Parathyroid adenoma (tissue), 2 donors: ENCODE data around the gene PNPO.

ENCODE experiments used
- H2AFZ ChIP-seq: fragments of 300-600 bp; sonication (generic); one replicate; pipeline ENCODE4 v1.7.0; 2017; ENCODE audit warnings: antibody characterized with exemption, mild to moderate bottlenecking
- H3K27ac ChIP-seq: fragments of 300-600 bp; sonication (generic); one replicate; pipeline ENCODE4 v1.7.0; 2017
- H3K27me3 ChIP-seq: fragments of 300-600 bp; sonication (generic); one replicate; pipeline ENCODE4 v1.7.0; 2017; ENCODE audit warnings: low read length; ENCODE audit not compliant: control insufficient read depth, insufficient read depth
- H3K36me3 ChIP-seq: fragments of 300-600 bp; sonication (generic); one replicate; pipeline ENCODE4 v1.7.0; 2017; ENCODE audit warnings: low read length; ENCODE audit not compliant: control insufficient read depth, insufficient read depth
- H3K4me1 ChIP-seq: fragments of 300-600 bp; sonication (generic); one replicate; pipeline ENCODE4 v1.7.0; 2017; ENCODE audit warnings: control low read depth
- H3K4me2 ChIP-seq: fragments of 300-600 bp; sonication (generic); one replicate; pipeline ENCODE4 v1.7.0; 2017; ENCODE audit warnings: low read length
- H3K4me3 ChIP-seq: fragments of 300-600 bp; sonication (generic); one replicate; pipeline ENCODE4 v1.7.0; 2017; ENCODE audit warnings: low read depth, low read length
- H3K79me2 ChIP-seq: fragments of 300-600 bp; sonication (generic); one replicate; pipeline ENCODE4 v1.7.0; 2017; ENCODE audit warnings: control low read depth
- H3K9ac ChIP-seq: fragments of 300-600 bp; sonication (generic); one replicate; pipeline ENCODE4 v1.7.0; 2017; ENCODE audit warnings: mild to moderate bottlenecking
- H3K9me3 ChIP-seq: fragments of 300-600 bp; sonication (generic); one replicate; pipeline ENCODE4 v1.7.0; 2017; ENCODE audit warnings: low read length; ENCODE audit not compliant: control insufficient read depth
- TF ChIP-seq, protein P1 (sequence below): fragments of 300-600 bp; sonication (generic); IDR thresholded peaks from one replicate; pipeline ENCODE4 v1.7.0; 2017; ENCODE audit warnings: antibody characterized with exemption, mild to moderate bottlenecking
- donor health status: primary hyperparathyroidism.

The PNPO gene

DNA sequence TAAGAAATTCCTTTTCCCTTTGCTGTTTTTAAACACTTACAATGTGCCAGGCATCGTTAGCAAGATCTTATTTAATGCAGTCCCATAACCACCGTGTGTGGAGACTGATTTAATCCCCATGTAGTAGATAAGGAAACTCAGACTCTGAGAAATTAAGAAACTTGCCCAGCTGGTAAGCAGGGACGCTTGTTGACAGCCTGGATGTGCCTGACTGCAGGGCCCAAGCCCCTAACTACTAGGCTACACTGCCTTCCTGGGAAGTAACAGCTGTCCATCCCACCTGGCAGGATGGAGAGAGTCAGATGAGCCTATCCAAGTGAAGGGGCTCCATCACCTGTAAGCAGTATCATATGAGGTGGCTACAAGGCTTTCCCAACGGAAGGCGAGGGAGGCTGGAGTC, 52.6 kb downstream of the PNPO start:
- TF ChIP-seq, protein P1, sequence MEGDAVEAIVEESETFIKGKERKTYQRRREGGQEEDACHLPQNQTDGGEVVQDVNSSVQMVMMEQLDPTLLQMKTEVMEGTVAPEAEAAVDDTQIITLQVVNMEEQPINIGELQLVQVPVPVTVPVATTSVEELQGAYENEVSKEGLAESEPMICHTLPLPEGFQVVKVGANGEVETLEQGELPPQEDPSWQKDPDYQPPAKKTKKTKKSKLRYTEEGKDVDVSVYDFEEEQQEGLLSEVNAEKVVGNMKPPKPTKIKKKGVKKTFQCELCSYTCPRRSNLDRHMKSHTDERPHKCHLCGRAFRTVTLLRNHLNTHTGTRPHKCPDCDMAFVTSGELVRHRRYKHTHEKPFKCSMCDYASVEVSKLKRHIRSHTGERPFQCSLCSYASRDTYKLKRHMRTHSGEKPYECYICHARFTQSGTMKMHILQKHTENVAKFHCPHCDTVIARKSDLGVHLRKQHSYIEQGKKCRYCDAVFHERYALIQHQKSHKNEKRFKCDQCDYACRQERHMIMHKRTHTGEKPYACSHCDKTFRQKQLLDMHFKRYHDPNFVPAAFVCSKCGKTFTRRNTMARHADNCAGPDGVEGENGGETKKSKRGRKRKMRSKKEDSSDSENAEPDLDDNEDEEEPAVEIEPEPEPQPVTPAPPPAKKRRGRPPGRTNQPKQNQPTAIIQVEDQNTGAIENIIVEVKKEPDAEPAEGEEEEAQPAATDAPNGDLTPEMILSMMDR, result no peak
- no peaks in the 10 kb centered on the region for H3K36me3 ChIP-seq
- no peaks in the 10 kb centered on the region for H3K27me3 ChIP-seq

DNA sequence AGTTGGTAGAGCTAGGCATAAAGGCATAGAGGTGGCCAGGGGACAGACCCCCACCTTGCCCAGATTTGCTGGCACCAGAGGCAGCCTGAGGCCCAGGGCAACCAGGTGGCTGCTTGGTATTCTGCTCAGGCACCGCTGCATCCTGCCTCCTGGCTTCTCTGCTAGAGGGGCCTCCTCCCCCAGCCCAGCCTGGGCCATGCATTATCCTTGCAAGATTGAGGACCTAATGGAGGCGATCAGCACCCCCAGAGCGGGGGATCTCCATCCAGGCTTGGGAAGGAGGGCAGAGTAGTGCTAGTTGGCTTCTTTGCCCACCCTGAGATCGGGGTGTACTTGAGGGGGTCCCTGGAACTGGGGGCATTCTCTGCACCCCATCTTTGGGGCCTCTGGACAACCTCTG, 53.4 kb downstream of the PNPO start:
- Histone ChIP-seq H3K9me3 (no peaks in the 10 kb centered on the region), H3K4me3 (no peak overlapping the region), H3K79me2 (no peaks in the 10 kb centered on the region), H3K9ac (no peak overlapping the region), H2AFZ (no peak overlapping the region), H3K4me2 (no peak overlapping the region), H3K4me1 (no peaks in the 10 kb centered on the region), H3K27me3 (no peaks in the 10 kb centered on the region), H3K36me3 (no peaks in the 10 kb centered on the region), H3K27ac (no peak overlapping the region)
- TF ChIP-seq, protein P1, result no peak

More for the DNA sequence above, 52.6 kb downstream of the PNPO start:
- H3K4me1 ChIP-seq, result no peaks in the 10 kb centered on the region
- no peak overlapping the region for H2AFZ ChIP-seq
- no peaks in the 10 kb centered on the region for H3K9me3 ChIP-seq
- H3K79me2 ChIP-seq, result no peaks in the 10 kb centered on the region
- no peak overlapping the region for H3K27ac ChIP-seq
- H3K4me2 ChIP-seq, result no peak overlapping the region
- no peak overlapping the region for H3K4me3 ChIP-seq
- H3K9ac ChIP-seq, result no peak overlapping the region

DNA sequence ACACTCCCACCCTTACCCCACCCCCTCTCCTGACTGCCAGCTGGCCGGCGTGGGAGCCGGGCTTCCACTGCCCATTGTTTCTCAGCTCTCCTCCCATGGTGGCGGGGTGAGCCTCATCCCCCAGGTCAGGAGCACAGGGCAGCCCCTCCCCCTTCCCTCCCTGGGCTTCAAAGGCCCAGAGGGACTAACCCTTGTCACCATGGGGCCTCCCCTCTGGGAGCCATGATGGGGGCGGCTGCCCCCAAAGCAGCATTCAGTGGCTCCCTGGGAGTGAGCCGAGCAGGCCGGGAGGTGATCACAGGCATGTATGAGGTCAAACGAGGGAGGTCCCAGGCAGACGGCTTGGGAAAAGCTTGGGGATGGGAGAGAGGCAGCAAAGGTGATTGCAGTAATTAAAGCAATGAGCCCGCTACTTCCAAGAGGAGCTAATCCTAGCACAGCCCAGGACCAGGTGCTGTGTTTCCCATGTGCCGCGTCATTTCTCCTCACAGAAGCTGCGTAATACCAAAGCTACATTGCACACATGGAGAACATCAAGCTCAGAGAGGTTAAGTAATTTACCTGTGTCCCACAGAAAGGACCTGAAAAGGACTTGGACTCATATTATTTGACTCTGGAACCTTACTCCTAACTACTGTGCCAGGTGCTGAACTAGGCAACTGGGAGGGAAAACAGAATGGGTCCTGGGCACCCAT, 54.0 kb downstream of the PNPO start:
- H3K9me3 ChIP-seq, result no peaks in the 10 kb centered on the region
- TF ChIP-seq, protein P1, result no peak
- no peaks in the 10 kb centered on the region for H3K36me3 ChIP-seq
- H3K4me3 ChIP-seq, result no peak overlapping the region
- no peak overlapping the region for H3K9ac ChIP-seq
- no peak overlapping the region for H2AFZ ChIP-seq
- no peaks in the 10 kb centered on the region for H3K4me1 ChIP-seq
- no peak overlapping the region for H3K4me2 ChIP-seq
- H3K27me3 ChIP-seq, result no peaks in the 10 kb centered on the region
- no peak overlapping the region for H3K27ac ChIP-seq
- no peaks in the 10 kb centered on the region for H3K79me2 ChIP-seq

DNA sequence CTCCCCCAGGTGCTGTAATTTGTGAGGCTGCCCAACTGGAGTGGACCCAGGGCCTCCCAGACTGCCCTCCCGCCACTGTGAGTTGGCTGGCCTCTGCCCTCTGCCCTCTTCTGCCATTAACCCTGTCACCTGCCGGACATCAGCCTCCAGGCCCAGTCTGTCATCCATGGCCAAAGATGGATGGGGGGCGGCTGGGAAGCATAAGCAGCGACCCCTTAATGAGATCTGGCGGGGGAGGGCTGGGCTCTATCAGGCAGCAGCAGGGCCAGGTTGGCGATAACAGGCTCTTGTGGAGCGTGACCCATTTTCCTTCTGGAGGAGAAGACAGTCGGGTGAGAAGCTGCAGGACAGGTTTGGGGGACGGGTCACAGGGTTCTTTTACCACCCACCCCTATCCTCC, 54.8 kb downstream of the PNPO start:
- H3K4me2 ChIP-seq, result no peak overlapping the region
- H3K36me3 ChIP-seq, result no peaks in the 10 kb centered on the region
- H2AFZ ChIP-seq, result peak overlapping the region; percentile 49
- no peaks in the 10 kb centered on the region for H3K27me3 ChIP-seq
- H3K9ac ChIP-seq, result no peak overlapping the region
- no peaks in the 10 kb centered on the region for H3K79me2 ChIP-seq
- H3K4me1 ChIP-seq, result no peaks in the 10 kb centered on the region
- H3K9me3 ChIP-seq, result no peaks in the 10 kb centered on the region
- TF ChIP-seq, protein P1, result no peak
- no peak overlapping the region for H3K4me3 ChIP-seq
- no peak overlapping the region for H3K27ac ChIP-seq

DNA sequence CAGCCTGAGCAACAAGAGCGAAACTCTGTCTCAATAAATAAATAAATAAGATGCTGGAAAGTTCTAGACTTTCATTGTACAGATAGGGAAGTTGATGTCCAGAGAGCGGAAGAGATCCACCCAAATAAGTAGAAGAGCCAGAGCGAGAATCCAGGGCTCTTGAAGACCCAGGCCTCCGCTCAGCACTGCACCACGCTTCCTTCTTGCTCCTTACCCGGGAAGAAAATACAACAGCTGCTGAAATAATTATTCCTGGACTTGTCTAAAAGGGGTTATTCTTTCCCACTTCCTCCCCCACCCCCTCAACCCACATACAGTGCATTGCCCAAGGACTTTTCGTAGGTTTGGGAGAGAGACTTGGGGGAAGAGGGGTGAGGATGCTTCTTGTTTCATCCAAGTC, 56.2 kb downstream of the PNPO start:
- H3K27me3 ChIP-seq, result no peaks in the 10 kb centered on the region
- H3K36me3 ChIP-seq, result no peaks in the 10 kb centered on the region

More for the DNA sequence above, 56.2 kb downstream of the PNPO start:
- Histone ChIP-seq H3K4me3 (no peak overlapping the region), H3K4me2 (no peak overlapping the region), H3K9ac (no peak overlapping the region), H3K27ac (no peak overlapping the region), H3K79me2 (no peaks in the 10 kb centered on the region), H3K9me3 (no peaks in the 10 kb centered on the region), H3K4me1 (peaks cover 5% of the 10 kb centered on the region), H2AFZ (no peak overlapping the region)
- TF ChIP-seq, protein P1, result no peak
